Cortex of kidney (tissue), 1 donor: ENCODE measurements around the gene PFKP.

Experiments
- DNase-seq: peaks from one replicate; lab custom pipeline; 2025; lab: John Stamatoyannopoulos, UW

Gene PFKP

DNA sequence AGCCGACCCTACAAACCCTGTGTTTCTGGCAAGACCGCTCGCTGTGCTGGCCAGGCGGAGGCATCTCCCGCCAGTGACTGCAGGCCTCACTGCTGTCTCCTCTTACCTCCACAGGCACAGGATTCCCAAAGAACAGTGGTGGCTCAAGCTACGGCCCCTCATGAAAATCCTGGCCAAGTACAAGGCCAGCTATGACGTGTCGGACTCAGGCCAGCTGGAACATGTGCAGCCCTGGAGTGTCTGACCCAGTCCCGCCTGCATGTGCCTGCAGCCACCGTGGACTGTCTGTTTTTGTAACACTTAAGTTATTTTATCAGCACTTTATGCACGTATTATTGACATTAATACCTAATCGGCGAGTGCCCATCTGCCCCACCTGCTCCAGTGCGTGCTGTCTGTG is 69.0 kb downstream of the PFKP start:
- no peak for DNase-seq

DNA sequence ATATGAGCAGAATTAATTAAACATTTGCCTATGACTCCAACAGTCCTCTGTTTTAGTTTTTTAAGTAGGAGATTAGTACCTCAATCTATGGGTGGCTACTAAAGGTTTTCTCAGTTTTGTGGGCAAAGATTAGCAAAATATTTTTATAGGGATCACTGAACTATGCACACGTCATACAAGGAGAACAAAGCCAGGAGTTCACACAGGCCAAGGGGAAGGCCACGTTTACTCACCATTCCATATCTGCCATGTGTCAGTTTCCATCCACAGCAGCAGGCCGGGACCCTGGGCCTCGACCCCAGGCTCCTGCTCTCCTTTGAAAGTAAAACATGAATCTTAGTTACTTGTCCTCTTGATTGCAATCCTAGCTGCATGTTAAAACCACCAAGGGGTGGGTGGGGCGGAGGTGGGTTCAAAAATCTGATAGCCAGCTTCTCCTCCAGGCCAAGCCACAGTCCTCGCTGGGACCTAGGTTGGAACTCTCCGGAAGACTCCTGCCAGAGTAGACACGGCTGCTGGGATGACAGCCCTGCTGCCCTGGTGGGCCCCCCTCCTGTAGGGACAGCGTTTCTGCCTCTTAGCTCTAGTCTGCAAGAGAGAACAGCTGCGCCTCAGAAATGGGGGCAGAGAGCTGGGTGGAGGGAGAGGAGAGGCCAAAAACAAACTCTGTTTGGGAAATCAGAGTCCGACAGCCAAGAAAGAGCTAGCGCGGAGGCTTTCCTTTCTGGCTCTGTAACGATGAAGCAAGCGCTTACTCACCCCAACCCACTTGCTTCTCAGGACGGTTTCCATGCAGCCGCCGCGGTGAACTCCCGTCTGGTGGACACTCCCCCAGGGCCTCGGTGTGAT is 69.6 kb downstream of the PFKP start:
- DNase-seq = no peak

DNA sequence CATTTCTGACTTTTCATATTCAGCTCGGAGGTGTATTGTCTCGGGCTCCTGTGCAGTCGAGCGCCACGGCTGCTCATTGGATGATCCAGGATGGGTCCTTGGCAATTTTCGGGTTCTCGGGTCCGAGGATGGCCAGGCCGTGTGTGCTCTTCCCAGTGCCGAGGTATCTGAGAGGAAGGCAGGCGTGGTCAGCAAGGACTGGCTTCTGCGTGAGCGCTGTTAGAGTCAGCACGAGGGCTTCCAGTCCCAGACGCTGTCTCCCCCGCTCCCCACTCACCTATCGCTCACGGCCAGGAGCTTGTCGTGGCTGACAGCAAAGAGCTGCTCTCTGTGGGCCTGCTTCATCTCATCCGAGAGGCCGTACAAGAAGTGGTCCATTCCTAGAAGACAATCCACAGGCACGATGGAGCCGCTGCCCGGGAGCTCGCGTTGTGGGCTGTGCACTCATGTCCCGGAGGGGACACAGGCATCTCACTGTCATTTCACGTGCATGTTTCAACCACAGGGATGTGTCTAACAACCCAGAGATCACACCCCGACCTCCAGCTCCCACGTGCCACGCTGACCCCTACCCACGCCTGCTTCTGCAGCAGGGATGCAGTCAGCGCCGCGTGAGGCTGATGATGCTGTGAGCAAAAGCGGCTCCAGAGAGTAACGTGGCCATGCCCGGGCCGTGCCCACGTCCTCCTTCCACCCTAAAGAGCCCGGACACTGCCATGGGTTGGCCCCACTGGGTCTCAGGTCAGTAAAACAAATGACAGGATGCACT is 70.8 kb downstream of the PFKP start:
- no peak for DNase-seq

DNA sequence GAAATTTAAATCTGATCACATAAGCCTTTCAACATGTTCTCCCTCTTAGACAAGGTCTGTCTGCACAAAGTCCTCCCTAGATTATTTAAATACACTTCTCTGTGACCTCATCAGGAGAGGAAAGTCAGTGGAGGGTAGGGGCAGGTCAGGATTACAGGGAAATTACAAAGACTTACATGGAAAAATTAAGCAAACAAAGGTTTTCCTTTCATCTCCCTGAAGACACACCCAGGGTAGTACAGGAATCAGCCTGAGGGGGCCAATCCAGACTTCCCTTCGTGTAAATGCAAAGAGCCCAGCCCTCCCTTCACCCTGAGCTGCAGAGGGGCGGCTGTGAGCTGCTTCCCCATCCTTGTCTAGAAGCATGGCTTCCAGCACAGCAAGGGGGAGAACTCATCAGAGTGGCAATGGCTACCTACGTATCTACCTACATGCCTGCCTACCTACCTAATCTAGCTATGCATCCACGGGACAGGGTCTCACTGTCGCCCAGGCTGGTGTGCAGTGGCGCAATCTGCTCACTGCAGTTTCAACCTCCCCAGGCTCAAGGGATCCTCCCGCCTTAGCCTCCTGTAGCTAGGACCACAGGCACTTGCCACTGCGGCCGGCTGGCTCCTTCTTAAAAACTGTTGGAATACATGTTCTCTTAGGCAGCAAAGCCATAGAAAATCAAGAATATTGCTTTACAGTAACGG is 72.0 kb downstream of the PFKP start:
- no peak for DNase-seq

DNA sequence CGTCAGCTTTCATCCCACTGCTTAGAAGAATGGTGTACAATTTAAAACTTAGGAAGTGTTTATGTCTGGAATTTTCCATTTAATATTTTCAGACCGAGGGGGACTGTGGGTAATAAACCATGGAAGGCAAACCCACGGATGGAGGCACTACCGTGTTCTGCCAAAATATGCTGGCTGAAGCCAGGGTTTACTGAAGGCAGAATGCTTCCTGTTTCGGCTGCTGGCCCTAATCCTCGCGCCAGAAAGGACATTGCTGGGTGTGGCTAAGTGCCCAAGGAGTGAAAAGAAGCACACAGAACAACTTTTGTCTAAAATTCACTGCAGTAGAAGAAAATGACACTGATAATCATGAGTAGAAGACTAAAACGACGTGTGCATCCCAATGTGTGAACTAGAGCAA is 72.9 kb downstream of the PFKP start:
- no peak for DNase-seq

DNA sequence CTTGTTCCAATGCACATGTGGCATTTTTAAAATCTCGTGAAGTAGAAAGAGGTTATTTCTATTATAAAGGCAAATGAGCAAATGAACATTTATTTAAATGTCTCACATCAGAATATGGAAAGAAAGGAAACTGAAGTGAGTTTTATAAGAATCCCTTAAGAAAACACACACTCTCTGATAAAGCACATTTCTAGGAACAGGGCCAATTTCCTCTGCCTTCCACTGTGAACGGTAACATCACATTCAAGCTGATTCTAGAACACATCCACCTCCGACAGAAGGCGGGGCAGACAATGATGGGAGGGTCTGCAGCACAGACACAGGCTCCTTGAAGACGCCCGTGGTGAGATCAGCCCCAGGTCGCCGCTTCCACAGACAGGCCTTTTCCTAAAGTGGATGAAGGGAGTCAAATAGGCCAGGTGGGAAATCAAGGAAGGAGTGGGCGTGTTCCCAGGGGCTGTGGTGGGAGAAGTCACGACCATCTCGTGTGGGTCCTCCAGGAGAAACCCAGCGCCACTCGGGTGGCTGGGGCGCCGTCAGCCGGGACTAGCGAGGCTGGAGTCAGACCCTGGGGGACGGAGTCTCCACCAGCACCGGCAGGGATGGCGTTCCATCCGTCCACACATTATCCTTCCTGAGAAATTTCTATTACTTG is 74.1 kb downstream of the PFKP start:
- no peak for DNase-seq

DNA sequence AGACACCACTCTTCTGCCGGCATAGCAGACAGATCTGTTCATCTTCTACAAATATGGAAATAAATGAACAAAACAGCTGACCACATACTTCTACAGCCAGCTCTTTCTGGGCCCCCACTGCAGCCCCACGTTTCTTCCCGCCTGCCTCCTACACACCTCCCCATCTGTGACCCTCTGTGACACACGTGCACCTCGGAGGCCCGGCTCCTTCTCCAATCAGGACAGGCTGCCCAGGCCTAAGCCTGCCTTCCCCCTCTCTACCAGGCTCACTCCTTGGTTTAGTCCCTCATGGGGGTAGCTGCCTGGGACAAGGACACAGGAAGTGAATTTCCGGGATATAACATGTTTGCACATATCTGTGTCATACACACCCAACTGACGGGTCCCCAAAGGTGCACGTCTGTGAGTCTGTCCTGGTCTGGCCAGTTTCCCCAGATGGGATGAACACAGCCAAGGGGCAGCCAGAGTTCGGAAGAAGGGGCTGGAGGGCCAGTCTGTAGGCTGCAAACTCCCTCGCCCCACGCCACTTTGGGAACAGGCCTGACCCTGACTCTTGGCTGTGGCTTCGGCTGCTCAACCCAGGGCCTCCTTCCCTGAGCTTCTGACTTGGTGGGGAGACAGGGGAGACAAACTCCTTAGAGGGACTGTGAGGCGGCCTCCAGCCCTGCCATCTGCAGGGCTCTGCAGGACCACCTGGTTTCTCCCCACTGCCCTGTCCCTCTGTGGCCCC is 75.0 kb downstream of the PFKP start:
- no peak for DNase-seq

DNA sequence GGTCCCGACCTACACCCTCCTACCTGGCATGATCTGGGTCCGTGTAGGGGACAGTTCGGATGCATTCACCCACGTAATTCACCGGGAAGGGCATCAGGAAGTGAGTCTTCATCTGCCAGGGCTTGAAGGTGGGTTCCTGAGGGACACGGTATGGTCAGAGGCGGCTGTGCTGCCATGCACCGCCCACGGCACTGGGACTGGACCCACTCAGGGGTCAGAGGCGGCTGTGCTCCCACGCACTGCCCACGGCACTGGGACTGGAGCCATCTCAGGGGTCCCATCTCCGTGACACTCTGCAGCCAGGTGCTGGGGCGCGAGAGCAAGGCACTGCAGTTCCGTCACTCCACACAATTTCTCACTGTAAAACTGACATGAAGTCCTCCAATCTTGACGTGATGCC is 76.0 kb downstream of the PFKP start:
- DNase-seq = no peak

DNA sequence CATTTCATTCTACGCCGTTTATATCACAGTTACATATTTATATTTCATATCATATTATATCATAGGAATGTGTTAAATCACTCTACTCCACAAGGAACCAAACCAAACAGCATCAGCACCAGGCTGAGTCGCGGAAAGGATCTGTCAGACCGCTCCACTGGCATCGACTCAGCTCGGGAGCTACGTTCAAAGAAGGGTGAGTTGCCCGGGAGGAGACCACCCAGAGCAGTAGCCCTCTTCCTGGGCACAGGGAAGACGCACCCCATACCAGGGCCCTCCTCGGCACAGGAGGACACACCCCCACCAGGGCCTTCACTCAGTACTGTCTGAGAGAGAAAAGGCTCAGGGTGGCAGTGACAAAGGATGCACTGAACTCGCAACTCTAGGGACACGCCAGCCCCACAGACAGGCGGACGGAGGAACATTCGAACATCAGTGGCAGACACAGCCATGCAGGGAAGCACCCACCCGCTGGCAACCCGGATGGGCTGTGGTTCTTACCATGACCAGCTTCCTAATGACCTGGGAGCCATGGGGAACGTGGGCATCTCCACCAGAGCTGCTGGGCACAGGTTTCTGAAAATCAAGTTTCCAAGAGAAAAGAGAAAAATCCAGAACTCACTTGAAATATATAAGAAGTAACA is 76.6 kb downstream of the PFKP start:
- no peak for DNase-seq

DNA sequence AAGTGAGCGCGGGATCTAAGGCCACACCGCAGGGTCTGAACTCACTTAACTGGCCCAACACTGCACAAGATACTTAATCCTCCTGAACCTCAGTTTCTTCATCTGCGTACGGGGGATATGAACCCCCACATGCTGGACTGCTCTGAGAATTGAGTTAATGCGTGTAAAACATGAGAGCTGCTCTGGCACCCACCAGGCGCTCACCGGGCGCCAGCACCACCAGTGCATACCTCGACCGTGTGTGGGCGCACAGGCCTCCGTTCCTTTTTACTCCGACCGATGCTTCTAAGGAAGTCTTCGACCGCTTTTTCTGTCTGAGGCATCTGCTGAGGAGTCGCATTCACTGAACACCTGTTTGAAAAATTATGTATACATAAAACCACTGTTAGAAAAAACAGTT is 78.0 kb downstream of the PFKP start:
- DNase-seq = no peak

DNA sequence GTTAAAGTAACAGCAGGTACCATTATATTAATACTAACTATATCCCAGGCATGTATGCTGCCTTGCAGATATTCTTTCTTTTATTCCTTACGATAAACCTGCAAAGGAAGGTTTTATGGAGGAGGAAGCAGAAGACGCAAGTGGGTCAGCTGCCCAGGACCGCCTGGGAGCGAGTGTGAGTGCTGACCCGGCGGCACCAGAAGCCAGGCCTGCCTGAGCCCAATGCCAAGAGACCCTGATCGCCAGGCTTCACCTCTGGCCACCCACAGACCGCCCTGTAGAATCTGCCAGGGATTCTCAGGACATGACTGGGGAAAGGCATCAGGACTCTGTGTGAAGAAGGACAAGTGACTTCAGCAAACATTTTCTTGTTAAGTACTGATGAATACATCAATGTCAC is 78.9 kb downstream of the PFKP start:
- DNase-seq = no peak

DNA sequence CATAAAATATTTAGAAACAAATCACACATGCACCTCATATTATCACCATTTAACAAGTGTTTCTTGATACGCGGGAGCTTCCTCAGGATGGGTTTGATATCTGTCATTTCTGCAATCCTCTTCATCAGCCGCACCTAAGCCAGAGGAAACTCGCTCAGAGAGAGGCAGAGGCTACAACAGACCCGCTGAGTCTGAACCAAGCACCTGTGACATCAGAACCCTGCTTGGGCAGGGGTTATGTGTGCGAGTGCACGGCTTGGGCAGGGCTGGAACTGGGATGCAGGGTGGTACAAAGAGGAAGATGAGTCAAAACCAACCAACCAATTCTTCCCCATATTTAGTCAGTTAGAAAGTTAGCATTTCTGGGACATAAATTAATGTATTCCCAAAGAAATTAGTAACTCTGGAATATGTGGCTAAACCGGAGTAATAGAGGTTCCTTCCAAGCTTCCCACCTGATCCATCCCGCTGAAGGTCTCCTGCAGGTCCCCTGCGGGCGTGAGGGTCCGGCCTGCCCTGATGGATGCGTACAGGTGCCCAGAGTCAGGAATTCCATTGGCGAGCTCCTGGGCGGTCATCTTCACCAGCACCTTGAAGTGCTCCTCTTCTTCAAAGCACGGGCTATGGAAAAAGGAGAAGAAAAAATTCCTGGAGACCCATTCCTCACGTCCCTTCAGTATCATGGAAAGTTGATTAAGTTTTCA is 79.9 kb downstream of the PFKP start:
- DNase-seq = no peak

DNA sequence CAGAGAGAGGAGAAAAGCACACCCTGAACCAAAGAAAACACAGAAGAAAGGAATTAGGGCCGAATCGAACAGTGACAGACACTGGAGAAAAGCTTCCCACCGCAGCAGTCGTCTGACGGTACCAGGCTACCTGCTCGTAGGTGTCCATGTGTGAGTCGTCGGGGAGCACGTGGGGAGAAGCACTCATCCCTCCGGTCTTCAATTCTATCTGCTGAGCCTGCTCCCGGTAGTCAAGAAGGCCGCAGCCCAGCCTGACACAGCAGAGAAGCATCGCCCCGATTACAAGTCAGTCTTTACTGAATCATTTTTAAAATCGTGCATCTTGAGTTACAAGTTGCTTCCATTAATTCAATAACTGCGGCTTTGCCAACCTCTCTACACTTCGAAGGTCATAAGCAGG is 80.7 kb downstream of the PFKP start:
- DNase-seq = no peak

DNA sequence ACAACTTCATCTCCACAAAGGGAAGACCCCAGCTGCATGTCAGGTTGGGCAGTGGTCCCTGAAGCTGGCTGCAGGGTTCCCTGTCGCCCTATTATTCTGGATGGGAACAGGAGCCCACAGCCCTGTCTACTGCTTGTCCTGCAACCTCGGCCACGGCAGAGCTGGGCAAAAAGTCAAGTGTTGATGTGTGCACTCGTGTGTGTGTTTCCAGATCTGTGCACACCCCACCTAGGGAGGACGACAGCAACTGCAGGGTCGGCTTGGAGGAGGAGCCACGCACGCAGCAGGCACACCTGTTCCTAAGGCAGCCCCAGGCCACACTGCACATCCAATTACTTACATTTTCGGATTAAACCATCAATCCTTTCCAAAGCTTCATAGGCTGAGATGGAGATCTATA is 81.6 kb downstream of the PFKP start:
- DNase-seq = no peak

DNA sequence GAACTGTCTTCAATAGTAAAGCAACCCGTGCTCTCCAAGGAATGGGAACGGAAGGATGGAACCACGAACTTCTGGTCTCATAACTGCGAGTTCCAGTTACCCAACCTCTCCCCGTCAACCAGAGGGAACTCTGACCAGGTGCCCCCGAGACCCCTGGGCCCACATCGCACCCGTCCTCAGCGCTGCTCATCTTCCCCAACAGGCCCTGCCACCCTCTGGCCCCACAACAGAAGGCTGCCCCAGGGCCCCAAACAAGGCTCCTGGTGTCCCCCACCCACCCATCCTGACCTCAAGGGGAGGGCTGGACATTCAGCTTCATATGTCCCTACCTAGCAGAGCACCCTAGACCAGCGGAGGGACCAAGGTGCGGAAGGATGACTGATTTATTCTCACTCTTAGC is 82.6 kb downstream of the PFKP start:
- no peak for DNase-seq

DNA sequence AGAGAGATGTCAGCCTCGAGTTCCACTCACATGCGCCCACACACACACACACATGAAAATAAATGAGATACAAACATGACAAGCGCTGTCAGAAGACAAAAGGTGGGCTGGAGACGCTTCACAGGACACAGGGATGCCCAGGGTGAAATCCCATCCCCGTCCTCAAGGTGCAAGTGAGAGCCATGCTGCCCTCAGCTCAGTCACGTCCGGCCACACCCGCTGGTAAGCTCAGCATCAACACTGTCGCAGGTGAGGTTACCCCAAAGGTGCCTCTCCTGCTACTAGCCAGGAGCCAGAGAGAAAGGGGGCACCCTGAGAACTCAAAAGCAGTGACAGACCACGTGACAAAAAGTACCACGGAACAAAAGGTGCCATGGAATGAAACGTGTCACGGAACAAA is 83.0 kb downstream of the PFKP start:
- no peak for DNase-seq

DNA sequence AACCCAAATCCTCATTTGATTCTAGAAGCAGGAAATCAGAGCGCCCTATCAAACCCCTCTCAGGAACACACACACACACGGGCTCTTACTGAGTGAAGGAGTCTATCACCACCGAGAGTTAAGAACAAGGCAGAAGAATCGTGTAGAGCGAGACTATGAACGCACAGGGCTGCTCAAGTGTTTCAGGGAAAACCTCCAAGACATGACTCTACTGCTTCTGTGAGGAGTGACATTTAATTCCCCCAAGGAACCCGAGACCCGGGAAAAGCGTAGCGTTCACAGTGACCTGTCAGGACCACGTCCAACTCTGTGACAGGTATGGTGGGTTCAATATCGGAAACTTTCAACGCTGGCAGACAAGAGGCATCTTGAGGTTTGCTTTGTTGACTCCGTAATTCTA is 83.6 kb downstream of the PFKP start:
- no peak for DNase-seq

DNA sequence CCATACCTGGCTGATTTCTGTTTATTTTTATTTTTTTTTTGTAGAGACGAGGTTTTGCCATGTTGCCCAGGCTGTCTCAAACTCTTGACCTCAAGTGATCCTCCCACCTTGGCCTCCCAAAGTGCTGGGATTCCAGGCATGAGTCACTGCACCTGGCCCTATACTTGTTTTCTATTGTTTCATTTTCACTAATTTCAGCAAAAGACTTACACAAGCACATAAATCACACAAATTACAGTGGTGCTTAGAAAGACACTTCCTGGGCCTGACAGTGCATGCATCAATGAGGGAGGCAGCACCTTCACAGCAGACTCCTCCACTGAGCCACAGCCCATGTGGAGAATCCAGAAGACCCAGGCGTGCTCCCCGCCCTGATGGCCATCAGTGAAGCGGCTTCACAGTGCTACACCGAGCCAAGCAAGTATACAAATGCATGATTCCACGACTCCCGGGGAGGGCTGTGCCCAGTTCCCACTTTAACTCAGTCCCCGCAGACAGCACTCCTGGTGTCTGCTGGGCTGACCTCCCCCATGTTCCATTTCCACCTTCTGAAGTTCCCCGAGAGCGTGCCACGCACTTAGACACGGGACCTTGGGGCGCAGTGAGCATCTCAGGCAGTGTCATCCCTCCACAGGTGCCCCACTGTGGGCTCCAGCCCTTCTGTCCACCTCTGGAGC is 84.7 kb downstream of the PFKP start:
- no peak for DNase-seq

DNA sequence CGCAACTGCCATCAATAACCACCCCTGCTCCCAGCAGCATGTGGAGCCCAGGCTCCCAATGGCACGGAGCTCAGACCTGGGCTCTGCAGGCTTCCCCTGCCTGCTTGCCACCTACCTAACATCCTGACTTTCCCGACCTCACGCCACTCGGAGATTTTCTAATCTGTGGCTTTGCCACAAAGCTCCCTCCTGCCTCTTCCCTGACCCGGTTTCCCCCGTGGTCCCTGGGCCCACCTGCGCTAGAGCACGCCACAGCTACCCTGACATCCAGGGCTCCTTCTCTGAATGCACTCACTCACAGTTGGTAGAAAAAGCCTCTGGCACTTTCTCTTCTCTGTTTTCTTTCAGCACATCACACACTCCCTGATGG is 85.2 kb downstream of the PFKP start:
- DNase-seq = no peak

DNA sequence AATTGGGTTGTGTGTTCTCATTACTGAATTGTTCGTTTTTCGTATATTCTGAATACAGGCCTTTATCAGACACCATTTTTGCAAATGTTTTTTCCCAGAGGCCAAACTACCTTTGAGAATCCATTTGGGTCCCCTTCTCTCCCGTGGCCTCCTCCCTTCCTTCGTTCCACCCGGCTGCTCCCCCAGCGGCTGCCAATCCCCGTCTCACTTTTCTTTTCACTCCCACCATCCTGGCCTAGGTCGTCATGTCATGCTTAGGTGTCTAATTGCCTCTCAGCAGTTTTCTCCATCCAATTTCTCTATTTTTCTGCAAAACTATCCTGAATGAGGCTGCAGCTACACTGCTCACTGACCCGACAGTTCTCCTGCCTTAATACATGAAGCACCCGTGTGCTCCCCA is 87.3 kb downstream of the PFKP start:
- no peak for DNase-seq
